Memory B cell (primary cell): ENCODE measurements around the gene ZNF444.

Experiments
- ATAC-seq: fragments of 150-1000 bp; cut with Tn5 transposase; 2 replicates; pipeline ENCODE4 v1.10.0; 2021; ENCODE audit warnings: low read depth, mild to moderate bottlenecking, moderate library complexity
- DNase-seq, 2 donors: peaks; one replicate each; pipeline ENCODE4 v3.0.0; 2022; ENCODE audit warnings: low spot score in 2 of 2
- H3K27ac Mint-ChIP-seq: one replicate; pipeline ENCODE4 v1.8.0; 2022; ENCODE audit warnings: mild to moderate bottlenecking, moderate library complexity, mixed read lengths
- H3K27me3 Mint-ChIP-seq: one replicate; pipeline ENCODE4 v1.8.0; 2022; ENCODE audit warnings: mixed read lengths
- H3K36me3 Mint-ChIP-seq: one replicate; pipeline ENCODE4 v1.8.0; 2022; ENCODE audit warnings: mild to moderate bottlenecking, mixed read lengths
- H3K4me1 Mint-ChIP-seq: one replicate; pipeline ENCODE4 v1.8.0; 2022; ENCODE audit warnings: mixed read lengths
- H3K4me3 Mint-ChIP-seq: one replicate; pipeline ENCODE4 v1.8.0; 2022; ENCODE audit warnings: mild to moderate bottlenecking, moderate library complexity, mixed read lengths
- H3K9me3 Mint-ChIP-seq: one replicate; pipeline ENCODE4 v1.8.0; 2022; ENCODE audit warnings: mixed read lengths

ZNF444 gene

GRCh38 chr19:56112313-56112709 lies 28.8 kb upstream of the ZNF444 start:
- no peaks in the 10 kb centered on the region for H3K27me3 Mint-ChIP-seq
- no peak for DNase-seq
- no peaks in the 10 kb centered on the region for H3K9me3 Mint-ChIP-seq
- H3K36me3 Mint-ChIP-seq = peaks cover 3% of the 10 kb centered on the region
- H3K27ac Mint-ChIP-seq = peak overlapping the region; percentile 96
- peaks cover 53% of the 10 kb centered on the region for H3K4me1 Mint-ChIP-seq
- peak; percentile 23 for ATAC-seq
- H3K4me3 Mint-ChIP-seq = peak overlapping the region; percentile 88

GRCh38 chr19:56113074-56113632 lies 27.9 kb upstream of the ZNF444 start:
- DNase-seq (peak; percentile 37 to 42), ATAC-seq (peak; percentile 46)
- Mint-ChIP-seq H3K36me3 (peaks cover 3% of the 10 kb centered on the region), H3K4me3 (peak overlapping the region; percentile 84), H3K4me1 (peaks cover 56% of the 10 kb centered on the region), H3K27ac (peak overlapping the region; percentile 96), H3K27me3 (no peaks in the 10 kb centered on the region), H3K9me3 (no peaks in the 10 kb centered on the region)

- Mint-ChIP-seq H3K27ac (peak overlapping the region; percentile 96), H3K27me3 (no peaks in the 10 kb centered on the region), H3K9me3 (no peaks in the 10 kb centered on the region), H3K4me3 (peak overlapping the region; percentile 44), H3K4me1 (peaks cover 57% of the 10 kb centered on the region), H3K36me3 (no peaks in the 10 kb centered on the region)
- DNase-seq = no peak
- no peak for ATAC-seq
These were observed 26.9 kb upstream of the ZNF444 start for GRCh38 chr19:56114051-56114777.

- no peak for ATAC-seq
- peak overlapping the region; percentile 96 for H3K27ac Mint-ChIP-seq
- H3K4me3 Mint-ChIP-seq = peak overlapping the region; percentile 1
- H3K27me3 Mint-ChIP-seq = no peaks in the 10 kb centered on the region
- H3K9me3 Mint-ChIP-seq = no peaks in the 10 kb centered on the region
- no peaks in the 10 kb centered on the region for H3K36me3 Mint-ChIP-seq
- no peak for DNase-seq
- H3K4me1 Mint-ChIP-seq = peaks cover 62% of the 10 kb centered on the region
These were observed 26.3 kb upstream of the ZNF444 start for GRCh38 chr19:56114778-56115110.

GRCh38 chr19:56115490-56115889 lies 25.6 kb upstream of the ZNF444 start:
- Mint-ChIP-seq H3K4me3 (no peak overlapping the region), H3K27ac (no peak overlapping the region), H3K36me3 (no peaks in the 10 kb centered on the region), H3K4me1 (peaks cover 66% of the 10 kb centered on the region), H3K27me3 (no peaks in the 10 kb centered on the region), H3K9me3 (no peaks in the 10 kb centered on the region)
- ATAC-seq (no peak), DNase-seq (no peak)

- H3K4me1 Mint-ChIP-seq = peaks cover 58% of the 10 kb centered on the region
- no peak for DNase-seq
- H3K4me3 Mint-ChIP-seq = no peak overlapping the region
- H3K9me3 Mint-ChIP-seq = no peaks in the 10 kb centered on the region
- ATAC-seq = no peak
- peak overlapping the region; percentile 43 for H3K27ac Mint-ChIP-seq
- no peaks in the 10 kb centered on the region for H3K36me3 Mint-ChIP-seq
- no peaks in the 10 kb centered on the region for H3K27me3 Mint-ChIP-seq
These were observed 24.5 kb upstream of the ZNF444 start for GRCh38 chr19:56116606-56117005.

- no peak for DNase-seq
- ATAC-seq = no peak
- Mint-ChIP-seq H3K4me3 (no peak overlapping the region), H3K36me3 (no peaks in the 10 kb centered on the region), H3K27ac (no peak overlapping the region), H3K27me3 (no peaks in the 10 kb centered on the region), H3K4me1 (peaks cover 53% of the 10 kb centered on the region), H3K9me3 (no peaks in the 10 kb centered on the region)
These were observed 23.7 kb upstream of the ZNF444 start for GRCh38 chr19:56117376-56117884.

GRCh38 chr19:56117889-56118288 lies 23.2 kb upstream of the ZNF444 start:
- peaks cover 48% of the 10 kb centered on the region for H3K4me1 Mint-ChIP-seq
- no peak for ATAC-seq
- DNase-seq = no peak
- no peaks in the 10 kb centered on the region for H3K9me3 Mint-ChIP-seq
- no peaks in the 10 kb centered on the region for H3K36me3 Mint-ChIP-seq
- no peak overlapping the region for H3K4me3 Mint-ChIP-seq
- no peaks in the 10 kb centered on the region for H3K27me3 Mint-ChIP-seq
- H3K27ac Mint-ChIP-seq = no peak overlapping the region

- ATAC-seq (no peak), DNase-seq (no peak)
- H3K4me1 Mint-ChIP-seq = peaks cover 39% of the 10 kb centered on the region
- H3K27ac Mint-ChIP-seq = peak overlapping the region; percentile 99
- H3K27me3 Mint-ChIP-seq = no peaks in the 10 kb centered on the region
- no peaks in the 10 kb centered on the region for H3K9me3 Mint-ChIP-seq
- H3K4me3 Mint-ChIP-seq = peak overlapping the region; percentile 97
- no peaks in the 10 kb centered on the region for H3K36me3 Mint-ChIP-seq
These were observed 22.2 kb upstream of the ZNF444 start for GRCh38 chr19:56118666-56119581.

- Mint-ChIP-seq H3K36me3 (no peaks in the 10 kb centered on the region), H3K4me3 (peak overlapping the region; percentile 97), H3K9me3 (no peaks in the 10 kb centered on the region), H3K4me1 (peaks cover 34% of the 10 kb centered on the region), H3K27me3 (no peaks in the 10 kb centered on the region), H3K27ac (peak overlapping the region; percentile 99)
- no peak for ATAC-seq
- DNase-seq = no peak
These were observed 21.5 kb upstream of the ZNF444 start for GRCh38 chr19:56119582-56119978.

GRCh38 chr19:56120002-56120370 lies 21.1 kb upstream of the ZNF444 start:
- H3K36me3 Mint-ChIP-seq = no peaks in the 10 kb centered on the region
- H3K4me3 Mint-ChIP-seq = peak overlapping the region; percentile 97
- H3K27ac Mint-ChIP-seq = peak overlapping the region; percentile 99

GRCh38 chr19:56120371-56121179 lies 20.5 kb upstream of the ZNF444 start:
- Mint-ChIP-seq H3K4me3 (peak overlapping the region; percentile 97), H3K4me1 (peaks cover 29% of the 10 kb centered on the region), H3K27ac (peak overlapping the region; percentile 99), H3K36me3 (no peaks in the 10 kb centered on the region), H3K27me3 (no peaks in the 10 kb centered on the region), H3K9me3 (no peaks in the 10 kb centered on the region)
- DNase-seq = peak; percentile 81 to 86
- ATAC-seq = peak; percentile 56

More at GRCh38 chr19:56120002-56120370, 21.1 kb upstream of the ZNF444 start:
- no peak for DNase-seq
- no peaks in the 10 kb centered on the region for H3K9me3 Mint-ChIP-seq
- peaks cover 30% of the 10 kb centered on the region for H3K4me1 Mint-ChIP-seq
- H3K27me3 Mint-ChIP-seq = no peaks in the 10 kb centered on the region
- no peak for ATAC-seq
